Thoracic aorta (tissue), 2 donors: ENCODE results near the gene DPF1. TPM values are rescaled to one million over a fixed set of nuclear protein-coding genes. Genes with fewer than 3 reads are reported as not detected.
"Not testable (repeated sequence)": the region's sequence is repeated elsewhere in the genome, so short reads cannot be mapped to it uniquely, and the experiment has no call there.

ENCODE experiments used
- ATAC-seq: fragments of 150-250 bp; one replicate; pipeline ENCODE4 v1.8.0; 2017; ENCODE audit warnings: low read depth; ENCODE audit not compliant: insufficient number of reproducible peaks, low FRiP score
- DNase-seq: peaks from one replicate; pipeline ENCODE4 v3.0.0-alpha.2; 2020; ENCODE audit warnings: low spot score
- H3K27ac ChIP-seq, 2 donors: fragments of 200-600 bp; sonication (generic); 1 replicate in 1 of 2; 2 replicates in 1 of 2; pipeline ENCODE4 v1.5.1; 2016; ENCODE audit warnings: mild to moderate bottlenecking in 2 of 2, moderate library complexity in 2 of 2
- H3K27me3 ChIP-seq: fragments of 200-600 bp; sonication (generic); replicated peaks from 2 replicates; pipeline ENCODE4 v1.6.0; 2016; ENCODE audit warnings: mild to moderate bottlenecking; ENCODE audit not compliant: insufficient read depth
- H3K36me3 ChIP-seq: fragments of 200-600 bp; sonication (generic); one replicate; pipeline ENCODE4 v1.5.1; 2016
- H3K4me1 ChIP-seq, 2 donors: fragments of 200-600 bp; sonication (generic); 1 replicate in 1 of 2; 2 replicates in 1 of 2; pipeline versions ENCODE4 v1.5.1 to v1.6.0; 2016; ENCODE audit warnings: low read depth in 2 of 2, mild to moderate bottlenecking in 1 of 2; ENCODE audit not compliant: control insufficient read depth in 1 of 2
- H3K4me3 ChIP-seq: fragments of 200-600 bp; sonication (generic); 2 replicates; pipeline ENCODE4 v1.5.1; 2016; ENCODE audit warnings: mild to moderate bottlenecking
- H3K9me3 ChIP-seq: fragments of 200-600 bp; sonication (generic); 2 replicates; pipeline ENCODE4 v1.5.1; 2016
- CTCF ChIP-seq: fragments of 200-600 bp; sonication (generic); IDR thresholded peaks from one replicate; pipeline ENCODE4 v1.5.1; 2019; ENCODE audit warnings: antibody characterized with exemption
- total RNA-seq, 2 donors: library from RNA; depleted of rRNA; stranded (reverse); fragments of >200 nt; gene quantifications; one replicate each; pipeline versions ENCODE4 v1.1.0 to v1.2.3, GENCODE V29; 2016

DPF1 gene
- total RNA-seq, 2 donors from 2014 or later: 0.85 to 1.2 TPM

- Histone ChIP-seq H3K27ac (peak overlapping the region; percentile 2 to 5), H3K4me3 (no peak overlapping the region), H3K9me3 (no peaks in the 10 kb centered on the region), H3K4me1 (peaks cover 8 to 31% of the 10 kb centered on the region in 2 donors), H3K27me3 (no peaks in the 10 kb centered on the region), H3K36me3 (no peaks in the 10 kb centered on the region)
- ATAC-seq (no peak), DNase-seq (no peak)
- TF ChIP-seq CTCF: no peak
Measured at GRCh38 chr19:38239816-38240215, 15.8 kb upstream of the DPF1 start.

- ATAC-seq (no peak), DNase-seq (no peak)
- no peaks in the 10 kb centered on the region for H3K27me3 ChIP-seq
- no peaks in the 10 kb centered on the region for H3K9me3 ChIP-seq
- peaks cover 0 to 3% of the 10 kb centered on the region in 2 donors for H3K4me1 ChIP-seq
- no peak overlapping the region for H3K4me3 ChIP-seq
- no peak overlapping the region for H3K27ac ChIP-seq
- no peak for TF ChIP-seq CTCF
- H3K36me3 ChIP-seq: no peaks in the 10 kb centered on the region
Measured at GRCh38 chr19:38234615-38235014, 10.6 kb upstream of the DPF1 start.

GRCh38 chr19:38233740-38234251 lies 9.8 kb upstream of the DPF1 start:
- no peaks in the 10 kb centered on the region for H3K27me3 ChIP-seq
- peaks cover 5 to 6% of the 10 kb centered on the region in 2 donors for H3K4me1 ChIP-seq
- no peak overlapping the region for H3K4me3 ChIP-seq
- no peak for DNase-seq
- ATAC-seq: no peak
- H3K36me3 ChIP-seq: no peaks in the 10 kb centered on the region
- peak; percentile 85 for TF ChIP-seq CTCF
- H3K9me3 ChIP-seq: no peaks in the 10 kb centered on the region
- H3K27ac ChIP-seq: no peak overlapping the region

- no peak overlapping the region for H3K4me3 ChIP-seq
- H3K36me3 ChIP-seq: no peaks in the 10 kb centered on the region
- H3K9me3 ChIP-seq: no peaks in the 10 kb centered on the region
- H3K27ac ChIP-seq: no peak overlapping the region
- no peaks in the 10 kb centered on the region for H3K27me3 ChIP-seq
- DNase-seq (no peak), ATAC-seq (no peak)
- TF ChIP-seq CTCF: no peak
- peaks cover 10% of the 10 kb centered on the region in 2 donors for H3K4me1 ChIP-seq
Measured at GRCh38 chr19:38231918-38232317, 7.9 kb upstream of the DPF1 start.

- H3K9me3 ChIP-seq, ATAC-seq, H3K4me3 ChIP-seq, H3K27me3 ChIP-seq, H3K27ac ChIP-seq, DNase-seq, H3K36me3 ChIP-seq, H3K4me1 ChIP-seq: not testable (repeated sequence)
Measured at GRCh38 chr19:38230506-38231133, 6.6 kb upstream of the DPF1 start.
